Measurements from ENCODE around the gene RAD51B.

- TF ChIP-seq TAF1 (IDR thresholded peaks at IDR 0.05; ENCODE audit: borderline replicate concordance, low read depth, low read length) (no peak), POLR2AphosphoS5 (IDR thresholded peaks at IDR 0.05; ENCODE audit: low read depth, low read length) (no peak)
These were observed 644.3 kb downstream of the RAD51B start for GRCh38 chr14:68463705-68464374.

Measured in GM12892 (cell line).